Stromal cell of bone marrow (primary cell): ENCODE data around the gene ACSL6.

ENCODE experiments used
- DNase-seq: peaks from one replicate; pipeline ENCODE4 v3.0.0-alpha.2; 2012; ENCODE audit warnings: low read depth

Gene ACSL6

GRCh38 chr5:131999441-132000240 is 11.8 kb downstream of the ACSL6 start:
- no peak for DNase-seq

- DNase-seq, result no peak
Observed at GRCh38 chr5:131999041-131999440, 12.4 kb downstream of the ACSL6 start.

GRCh38 chr5:131998431-131999040 is 12.9 kb downstream of the ACSL6 start:
- DNase-seq, result no peak

GRCh38 chr5:131997727-131998117 is 13.7 kb downstream of the ACSL6 start:
- no peak for DNase-seq

GRCh38 chr5:131997026-131997726 is 14.3 kb downstream of the ACSL6 start:
- no peak for DNase-seq

- DNase-seq, result no peak
Observed at GRCh38 chr5:131996210-131997025, 15.0 kb downstream of the ACSL6 start.

GRCh38 chr5:131994533-131995226 is 16.8 kb downstream of the ACSL6 start:
- DNase-seq, result no peak

GRCh38 chr5:131994090-131994489 is 17.4 kb downstream of the ACSL6 start:
- DNase-seq, result no peak

GRCh38 chr5:131993676-131994075 is 17.8 kb downstream of the ACSL6 start:
- DNase-seq, result no peak

- no peak for DNase-seq
Observed at GRCh38 chr5:131992370-131992769, 19.1 kb downstream of the ACSL6 start.

- no peak for DNase-seq
Observed at GRCh38 chr5:131991593-131992324, 19.7 kb downstream of the ACSL6 start.

GRCh38 chr5:131990716-131991115 is 20.7 kb downstream of the ACSL6 start:
- no peak for DNase-seq

- DNase-seq, result no peak
Observed at GRCh38 chr5:131988601-131989000, 22.9 kb downstream of the ACSL6 start.

GRCh38 chr5:131987251-131987650 is 24.2 kb downstream of the ACSL6 start:
- DNase-seq, result no peak

- DNase-seq, result no peak
Observed at GRCh38 chr5:131986161-131986912, 25.1 kb downstream of the ACSL6 start.

GRCh38 chr5:131984956-131985665 is 26.3 kb downstream of the ACSL6 start:
- DNase-seq, result no peak

GRCh38 chr5:131983244-131983771 is 28.1 kb downstream of the ACSL6 start:
- DNase-seq, result no peak

GRCh38 chr5:131981516-131981915 is 29.9 kb downstream of the ACSL6 start:
- DNase-seq, result no peak

- DNase-seq, result no peak
Observed at GRCh38 chr5:131980696-131981095, 30.8 kb downstream of the ACSL6 start.
